Measurements from ENCODE around the gene HEMK1. TPM values are rescaled to one million over a fixed set of nuclear protein-coding genes. Genes with fewer than 3 reads are reported as not detected.

Gene HEMK1
- total RNA-seq, 4 donors from 2014 or later, result 7.3 to 11.6 (median 7.9) TPM

DNA sequence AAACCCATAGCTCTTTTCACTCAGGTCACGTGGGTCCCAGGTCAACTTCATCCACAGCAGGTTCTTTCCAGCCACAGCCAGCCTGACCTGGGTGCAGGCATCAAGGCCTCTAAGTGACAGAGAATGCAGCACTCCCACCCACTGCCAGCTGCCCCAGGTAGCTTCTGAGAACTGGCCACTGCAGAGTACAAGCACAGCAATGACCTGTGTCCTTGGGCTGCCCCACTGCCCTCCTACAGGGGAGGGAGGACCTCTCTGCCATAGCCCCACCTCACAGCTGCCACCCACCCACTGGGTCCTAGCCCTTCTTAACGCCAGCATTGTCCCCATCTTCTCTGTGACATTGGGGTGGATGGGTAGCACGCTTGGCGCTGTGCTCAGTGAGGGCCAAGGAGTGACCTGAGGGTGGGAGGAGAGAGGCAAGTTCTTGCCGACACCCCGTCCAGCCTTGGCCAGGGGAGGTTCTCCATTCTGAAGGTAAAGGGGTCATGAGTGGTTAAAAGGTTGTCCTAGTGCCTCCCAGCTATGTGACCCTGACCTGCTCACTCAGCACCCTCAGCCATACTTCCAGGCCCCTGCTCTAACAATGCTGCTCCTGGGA is 29.9 kb downstream of the HEMK1 start:
- H3K27me3 ChIP-seq, result no peaks in the 10 kb centered on the region
- DNase-seq, result no peak
- H3K9me3 ChIP-seq, result no peaks in the 10 kb centered on the region
- H3K36me3 ChIP-seq, result no peaks in the 10 kb centered on the region
- peaks cover 31 to 48% (median 41%) of the 10 kb centered on the region in 4 donors for H3K4me1 ChIP-seq
- no peak overlapping the region for H3K4me3 ChIP-seq
- WGBS, 2 donors (ENCODE audit: low coverage in 1 of 2), result 93% methylated on average over 6 of the region's 6 CpGs; no CpG with 5 or more reads in 1 of the 2 donors
- TF ChIP-seq EP300 (IDR thresholded peaks at IDR 0.05; ENCODE audit: low read depth) (no peak), POLR2AphosphoS5 (IDR thresholded peaks at IDR 0.05) (no peak), POLR2A (IDR thresholded peaks at IDR 0.05) (no peak)
- TF ChIP-seq, protein P1, sequence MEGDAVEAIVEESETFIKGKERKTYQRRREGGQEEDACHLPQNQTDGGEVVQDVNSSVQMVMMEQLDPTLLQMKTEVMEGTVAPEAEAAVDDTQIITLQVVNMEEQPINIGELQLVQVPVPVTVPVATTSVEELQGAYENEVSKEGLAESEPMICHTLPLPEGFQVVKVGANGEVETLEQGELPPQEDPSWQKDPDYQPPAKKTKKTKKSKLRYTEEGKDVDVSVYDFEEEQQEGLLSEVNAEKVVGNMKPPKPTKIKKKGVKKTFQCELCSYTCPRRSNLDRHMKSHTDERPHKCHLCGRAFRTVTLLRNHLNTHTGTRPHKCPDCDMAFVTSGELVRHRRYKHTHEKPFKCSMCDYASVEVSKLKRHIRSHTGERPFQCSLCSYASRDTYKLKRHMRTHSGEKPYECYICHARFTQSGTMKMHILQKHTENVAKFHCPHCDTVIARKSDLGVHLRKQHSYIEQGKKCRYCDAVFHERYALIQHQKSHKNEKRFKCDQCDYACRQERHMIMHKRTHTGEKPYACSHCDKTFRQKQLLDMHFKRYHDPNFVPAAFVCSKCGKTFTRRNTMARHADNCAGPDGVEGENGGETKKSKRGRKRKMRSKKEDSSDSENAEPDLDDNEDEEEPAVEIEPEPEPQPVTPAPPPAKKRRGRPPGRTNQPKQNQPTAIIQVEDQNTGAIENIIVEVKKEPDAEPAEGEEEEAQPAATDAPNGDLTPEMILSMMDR (IDR thresholded peaks at IDR 0.05), result no peak
- in situ Hi-C loops (cut with MboI; ENCODE audit: low pct_ligation_motif_present in 1 of 4, low pct_unique_long_range_greater_than_20kb in 1 of 4, low sequenced_read_pairs in 3 of 4) (no loop called here), intact Hi-C loops (cut with DNase I; ENCODE audit: low total_unique reads) (no loop called here)
- H3K27ac ChIP-seq, result peak overlapping the region in 3 of 4 donors; percentile 91 to 97 (median 92)

DNA sequence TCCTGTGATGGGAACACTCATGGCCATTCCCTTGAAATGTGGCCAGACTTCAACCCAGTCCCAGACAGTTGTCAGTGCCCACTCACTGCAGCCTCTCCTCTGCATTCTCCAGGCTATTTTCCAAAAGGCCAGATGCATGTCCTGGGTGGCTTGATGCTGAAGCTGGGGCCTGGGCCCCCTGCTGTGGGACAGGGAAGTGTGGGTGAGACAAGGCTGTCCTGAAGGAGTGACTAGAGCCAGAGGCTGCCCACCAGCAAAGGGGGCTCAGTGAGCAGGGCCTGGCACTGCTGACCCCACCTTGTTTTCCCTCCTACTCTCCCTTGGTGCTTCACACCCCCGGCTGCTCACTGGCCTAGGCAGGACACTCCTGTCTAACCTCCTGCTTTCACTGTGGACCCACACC is 30.4 kb downstream of the HEMK1 start:
- no peaks in the 10 kb centered on the region for H3K36me3 ChIP-seq
- intact Hi-C loops (cut with DNase I; ENCODE audit: low total_unique reads) (no loop called here), in situ Hi-C loops (cut with MboI; ENCODE audit: low pct_ligation_motif_present in 1 of 4, low pct_unique_long_range_greater_than_20kb in 1 of 4, low sequenced_read_pairs in 3 of 4) (loop anchor here in 2 of 4 donors (25.0 kb wide), 1 partner anchor 788 kb away; the partner anchor contains the start of genes MANF (in 2 of the 2) and RBM15B (in 2 of the 2))
- H3K27me3 ChIP-seq, result no peaks in the 10 kb centered on the region
- DNase-seq, result no peak
- TF ChIP-seq POLR2A (IDR thresholded peaks at IDR 0.05) (no peak), POLR2AphosphoS5 (IDR thresholded peaks at IDR 0.05) (no peak), EP300 (IDR thresholded peaks at IDR 0.05; ENCODE audit: low read depth) (no peak)
- TF ChIP-seq, protein P1 (IDR thresholded peaks at IDR 0.05), result no peak
- WGBS, 2 donors (ENCODE audit: low coverage in 1 of 2), result 86% methylated on average over 1 of the region's 1 CpG; no CpG with 5 or more reads in 1 of the 2 donors
- no peaks in the 10 kb centered on the region for H3K9me3 ChIP-seq
- H3K27ac ChIP-seq, result peak overlapping the region; percentile 91 to 98 (median 94)
- H3K4me1 ChIP-seq, result peaks cover 31 to 53% (median 42%) of the 10 kb centered on the region in 4 donors
- no peak overlapping the region for H3K4me3 ChIP-seq

DNA sequence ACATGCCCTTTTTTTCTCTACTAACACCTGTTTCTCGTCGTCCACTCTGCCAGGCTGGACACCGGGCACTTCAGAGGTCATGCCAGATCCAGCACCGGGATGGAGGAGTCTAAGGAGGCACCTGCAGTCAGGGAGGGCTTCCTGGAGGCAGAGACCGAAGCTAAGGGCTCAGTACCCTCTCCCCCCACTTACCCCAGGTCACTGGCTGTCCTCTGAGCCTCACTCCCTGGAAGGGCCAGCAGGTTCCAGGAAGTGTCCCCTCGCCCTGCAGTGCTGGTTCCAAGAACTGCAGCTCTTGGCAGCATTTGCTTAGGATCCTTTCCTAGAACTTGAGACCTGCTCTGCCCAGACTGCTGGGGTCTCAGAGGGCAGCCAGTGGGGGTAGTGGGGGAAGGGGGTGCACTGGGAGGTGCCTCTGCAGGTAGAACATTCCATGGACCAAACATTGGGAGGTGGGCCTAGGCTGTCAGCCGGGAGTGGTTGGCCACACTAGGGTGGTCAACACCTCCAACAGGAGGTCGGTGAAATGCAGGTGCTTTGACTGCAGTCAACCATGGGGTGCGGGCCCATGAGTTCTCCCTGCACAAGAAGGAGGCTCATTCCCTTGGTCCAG is 30.9 kb downstream of the HEMK1 start:
- 70 to 76% methylated on average over 2 to 9 of the region's 9 CpGs for WGBS, 2 donors (ENCODE audit: low coverage in 1 of 2)
- Histone ChIP-seq H3K27me3 (no peaks in the 10 kb centered on the region), H3K4me1 (peaks cover 31 to 54% (median 44%) of the 10 kb centered on the region in 4 donors), H3K9me3 (no peaks in the 10 kb centered on the region), H3K36me3 (no peaks in the 10 kb centered on the region), H3K27ac (peak overlapping the region; percentile 91 to 98 (median 94)), H3K4me3 (no peak overlapping the region)
- DNase-seq, result no peak
- intact Hi-C loops (cut with DNase I; ENCODE audit: low total_unique reads) (no loop called here), in situ Hi-C loops (cut with MboI; ENCODE audit: low pct_ligation_motif_present in 1 of 4, low pct_unique_long_range_greater_than_20kb in 1 of 4, low sequenced_read_pairs in 3 of 4) (loop anchor here in 2 of 4 donors (25.0 kb wide), 1 partner anchor 787 kb away; the partner anchor contains the start of genes MANF (in 2 of the 2) and RBM15B (in 2 of the 2))
- TF ChIP-seq POLR2A (IDR thresholded peaks at IDR 0.05), result no peak
- TF ChIP-seq POLR2AphosphoS5 (IDR thresholded peaks at IDR 0.05), result no peak
- TF ChIP-seq EP300 (IDR thresholded peaks at IDR 0.05; ENCODE audit: low read depth), result no peak
- TF ChIP-seq, protein P1 (IDR thresholded peaks at IDR 0.05), result no peak

DNA sequence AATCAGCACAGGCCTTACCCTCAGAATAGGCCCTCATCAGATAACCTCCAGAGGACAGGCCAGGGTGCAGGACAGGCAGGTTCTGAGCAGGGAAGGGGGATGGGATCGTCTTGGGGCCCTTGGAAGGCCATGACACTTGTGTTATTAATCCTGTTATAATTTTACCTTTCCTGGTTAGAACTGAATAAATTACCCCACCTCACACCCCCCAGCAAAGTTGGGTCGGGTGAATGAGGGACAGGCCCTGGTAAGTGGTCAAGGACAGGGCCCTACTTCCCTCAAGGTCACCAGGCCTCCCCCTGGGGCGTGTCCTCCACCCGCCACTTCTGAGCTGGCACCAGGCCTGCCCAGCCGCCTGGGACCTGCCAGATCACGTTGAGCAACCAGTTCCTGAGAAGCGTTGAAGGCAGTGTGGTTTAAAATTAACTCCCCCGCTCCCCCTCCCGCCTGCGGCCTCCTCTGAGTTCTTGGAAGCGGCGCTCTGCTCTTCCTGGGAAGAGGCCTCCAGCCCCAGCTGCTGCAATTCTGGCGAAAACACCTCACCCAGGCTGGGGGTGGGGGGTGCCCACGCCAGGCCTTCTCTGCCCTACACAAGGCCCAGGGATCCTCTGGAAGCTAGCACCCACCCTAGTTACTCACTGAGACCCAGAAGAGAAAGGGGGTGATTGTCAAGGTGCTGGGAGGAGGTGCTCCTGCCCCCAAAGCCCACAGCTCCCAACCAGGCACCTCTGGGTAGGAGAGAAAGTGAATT is 31.7 kb downstream of the HEMK1 start:
- Histone ChIP-seq H3K9me3 (no peaks in the 10 kb centered on the region), H3K4me1 (peaks cover 31 to 59% (median 45%) of the 10 kb centered on the region in 4 donors), H3K36me3 (no peaks in the 10 kb centered on the region), H3K27ac (peak overlapping the region; percentile 91 to 98 (median 94)), H3K27me3 (no peaks in the 10 kb centered on the region), H3K4me3 (peak overlapping the region in 1 of 4 donors; percentile 1)
- intact Hi-C loops (cut with DNase I; ENCODE audit: low total_unique reads) (no loop called here), in situ Hi-C loops (cut with MboI; ENCODE audit: low pct_ligation_motif_present in 1 of 4, low pct_unique_long_range_greater_than_20kb in 1 of 4, low sequenced_read_pairs in 3 of 4) (loop anchor here in 2 of 4 donors (25.0 kb wide), 1 partner anchor 786 kb away; the partner anchor contains the start of genes MANF (in 2 of the 2) and RBM15B (in 2 of the 2))
- 11% methylated on average over 14 of the region's 14 CpGs; no CpG with 5 or more reads in 1 of the 2 donors for WGBS, 2 donors (ENCODE audit: low coverage in 1 of 2)
- DNase-seq, result peak; percentile 95
- TF ChIP-seq EP300 (IDR thresholded peaks at IDR 0.05; ENCODE audit: low read depth) (peak; percentile 83), POLR2A (IDR thresholded peaks at IDR 0.05) (peak; percentile 41), POLR2AphosphoS5 (IDR thresholded peaks at IDR 0.05) (peak; percentile 69 to 90 (median 89))
- TF ChIP-seq, protein P1 (IDR thresholded peaks at IDR 0.05), result no peak

Data from transverse colon (tissue), 4 donors.